ENCODE measurements around the gene COCH. TPM values are rescaled to one million over a fixed set of nuclear protein-coding genes. Genes with fewer than 3 reads are reported as not detected.

COCH gene
- total RNA-seq, 1 donor from 2014 or later: 29.0 TPM

GRCh38 chr14:30874999-30875787 is 834 bp downstream of the COCH start:
- Mint-ChIP-seq H3K4me3 (ENCODE audit: unreplicated experiment) (peak overlapping the region; percentile 82), H3K36me3 (ENCODE audit: unreplicated experiment) (no peaks in the 10 kb centered on the region), H3K27me3 (ENCODE audit: unreplicated experiment) (peaks cover 6% of the 10 kb centered on the region), H3K4me1 (ENCODE audit: low read depth, unreplicated experiment) (peaks cover 10% of the 10 kb centered on the region), H3K27ac (ENCODE audit: unreplicated experiment) (no peak overlapping the region), H3K9me3 (ENCODE audit: unreplicated experiment) (peaks cover 2% of the 10 kb centered on the region)
- no peak for DNase-seq
- TF ChIP-seq, protein P1, sequence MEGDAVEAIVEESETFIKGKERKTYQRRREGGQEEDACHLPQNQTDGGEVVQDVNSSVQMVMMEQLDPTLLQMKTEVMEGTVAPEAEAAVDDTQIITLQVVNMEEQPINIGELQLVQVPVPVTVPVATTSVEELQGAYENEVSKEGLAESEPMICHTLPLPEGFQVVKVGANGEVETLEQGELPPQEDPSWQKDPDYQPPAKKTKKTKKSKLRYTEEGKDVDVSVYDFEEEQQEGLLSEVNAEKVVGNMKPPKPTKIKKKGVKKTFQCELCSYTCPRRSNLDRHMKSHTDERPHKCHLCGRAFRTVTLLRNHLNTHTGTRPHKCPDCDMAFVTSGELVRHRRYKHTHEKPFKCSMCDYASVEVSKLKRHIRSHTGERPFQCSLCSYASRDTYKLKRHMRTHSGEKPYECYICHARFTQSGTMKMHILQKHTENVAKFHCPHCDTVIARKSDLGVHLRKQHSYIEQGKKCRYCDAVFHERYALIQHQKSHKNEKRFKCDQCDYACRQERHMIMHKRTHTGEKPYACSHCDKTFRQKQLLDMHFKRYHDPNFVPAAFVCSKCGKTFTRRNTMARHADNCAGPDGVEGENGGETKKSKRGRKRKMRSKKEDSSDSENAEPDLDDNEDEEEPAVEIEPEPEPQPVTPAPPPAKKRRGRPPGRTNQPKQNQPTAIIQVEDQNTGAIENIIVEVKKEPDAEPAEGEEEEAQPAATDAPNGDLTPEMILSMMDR (IDR thresholded peaks at IDR 0.05; ENCODE audit: partially characterized antibody, unreplicated experiment): no peak

DNA sequence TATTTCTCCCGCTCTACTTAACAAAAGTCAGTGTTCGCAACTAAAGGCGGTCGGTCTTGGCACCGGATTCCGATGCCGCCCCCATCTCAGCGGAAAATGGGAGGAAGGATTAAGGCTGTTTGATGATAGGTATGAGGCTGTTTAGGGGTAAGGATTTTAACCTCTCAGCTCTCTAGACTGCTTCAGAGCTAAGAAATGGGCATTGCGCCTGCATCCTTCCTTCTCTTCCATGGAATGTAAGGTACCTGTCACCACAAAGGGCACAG is 1.4 kb downstream of the COCH start:
- DNase-seq: no peak
- Mint-ChIP-seq H3K4me1 (ENCODE audit: low read depth, unreplicated experiment) (peaks cover 9% of the 10 kb centered on the region), H3K4me3 (ENCODE audit: unreplicated experiment) (peak overlapping the region; percentile 82), H3K27ac (ENCODE audit: unreplicated experiment) (no peak overlapping the region), H3K9me3 (ENCODE audit: unreplicated experiment) (peaks cover 2% of the 10 kb centered on the region), H3K36me3 (ENCODE audit: unreplicated experiment) (no peaks in the 10 kb centered on the region), H3K27me3 (ENCODE audit: unreplicated experiment) (peaks cover 6% of the 10 kb centered on the region)
- TF ChIP-seq, protein P1 (IDR thresholded peaks at IDR 0.05; ENCODE audit: partially characterized antibody, unreplicated experiment): no peak

DNA sequence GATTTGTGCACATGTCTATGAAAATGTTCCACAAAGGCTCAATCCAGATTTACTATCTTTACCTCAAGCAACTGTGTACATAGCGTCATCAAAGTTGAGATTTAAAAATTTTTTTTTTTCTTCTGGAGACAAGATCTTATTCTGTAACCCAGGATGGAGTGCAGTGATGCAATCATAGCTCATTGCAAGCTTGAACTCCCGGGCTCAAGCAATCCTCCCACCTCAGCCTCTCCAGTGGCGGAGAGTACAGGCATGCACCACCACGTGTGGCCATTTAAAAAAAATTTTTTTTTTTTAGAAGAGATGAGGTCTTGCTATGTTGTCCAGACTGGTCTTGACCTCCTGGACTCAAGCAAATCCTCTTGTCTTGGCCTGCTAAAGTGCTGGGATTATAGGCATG is 2.3 kb downstream of the COCH start:
- Mint-ChIP-seq H3K36me3 (ENCODE audit: unreplicated experiment) (no peaks in the 10 kb centered on the region), H3K27me3 (ENCODE audit: unreplicated experiment) (peaks cover 6% of the 10 kb centered on the region)

GRCh38 chr14:30882431-30882830 is 8.1 kb downstream of the COCH start:
- H3K9me3 Mint-ChIP-seq (ENCODE audit: unreplicated experiment): no peaks in the 10 kb centered on the region
- H3K4me1 Mint-ChIP-seq (ENCODE audit: low read depth, unreplicated experiment): no peaks in the 10 kb centered on the region
- H3K27me3 Mint-ChIP-seq (ENCODE audit: unreplicated experiment): peaks cover 3% of the 10 kb centered on the region
- H3K36me3 Mint-ChIP-seq (ENCODE audit: unreplicated experiment): no peaks in the 10 kb centered on the region
- H3K4me3 Mint-ChIP-seq (ENCODE audit: unreplicated experiment): no peak overlapping the region
- no peak overlapping the region for H3K27ac Mint-ChIP-seq (ENCODE audit: unreplicated experiment)
- TF ChIP-seq, protein P1 (IDR thresholded peaks at IDR 0.05; ENCODE audit: partially characterized antibody, unreplicated experiment): no peak
- no peak for DNase-seq

More for the DNA sequence above, 2.3 kb downstream of the COCH start:
- Mint-ChIP-seq H3K4me1 (ENCODE audit: low read depth, unreplicated experiment) (peaks cover 9% of the 10 kb centered on the region), H3K9me3 (ENCODE audit: unreplicated experiment) (peaks cover 2% of the 10 kb centered on the region), H3K27ac (ENCODE audit: unreplicated experiment) (no peak overlapping the region), H3K4me3 (ENCODE audit: unreplicated experiment) (no peak overlapping the region)
- TF ChIP-seq, protein P1 (IDR thresholded peaks at IDR 0.05; ENCODE audit: partially characterized antibody, unreplicated experiment): no peak
- no peak for DNase-seq

GRCh38 chr14:30883508-30884294 is 9.3 kb downstream of the COCH start:
- Mint-ChIP-seq H3K27me3 (ENCODE audit: unreplicated experiment) (peaks cover 3% of the 10 kb centered on the region), H3K4me3 (ENCODE audit: unreplicated experiment) (no peak overlapping the region), H3K4me1 (ENCODE audit: low read depth, unreplicated experiment) (no peaks in the 10 kb centered on the region), H3K27ac (ENCODE audit: unreplicated experiment) (no peak overlapping the region), H3K9me3 (ENCODE audit: unreplicated experiment) (no peaks in the 10 kb centered on the region), H3K36me3 (ENCODE audit: unreplicated experiment) (no peaks in the 10 kb centered on the region)
- no peak for DNase-seq
- TF ChIP-seq, protein P1 (IDR thresholded peaks at IDR 0.05; ENCODE audit: partially characterized antibody, unreplicated experiment): no peak
